Ishikawa (cell line): ENCODE measurements around the gene HIF1A.

Experiments
- CEBPB ChIP-seq: IDR thresholded peaks from 2 replicates; pipeline ENCODE4 v1.6.1; 2012
- EP300 ChIP-seq: IDR thresholded peaks from 2 replicates; pipeline ENCODE4 v1.6.1; 2012; ENCODE audit warnings: borderline replicate concordance
- FOXM1 ChIP-seq: IDR thresholded peaks from 2 replicates; pipeline ENCODE4 v1.6.1; 2012; ENCODE audit warnings: low read depth, borderline replicate concordance
- NFIC ChIP-seq: IDR thresholded peaks from 2 replicates; pipeline ENCODE4 v1.6.1; 2012
- YY1 ChIP-seq: IDR thresholded peaks from 2 replicates; pipeline ENCODE4 v1.6.1; 2012; ENCODE audit warnings: low read depth
- TF ChIP-seq, protein P1 (sequence below): IDR thresholded peaks from 2 replicates; pipeline ENCODE4 v1.6.1; 2012; ENCODE audit warnings: low read depth, mild to moderate bottlenecking

DNA sequence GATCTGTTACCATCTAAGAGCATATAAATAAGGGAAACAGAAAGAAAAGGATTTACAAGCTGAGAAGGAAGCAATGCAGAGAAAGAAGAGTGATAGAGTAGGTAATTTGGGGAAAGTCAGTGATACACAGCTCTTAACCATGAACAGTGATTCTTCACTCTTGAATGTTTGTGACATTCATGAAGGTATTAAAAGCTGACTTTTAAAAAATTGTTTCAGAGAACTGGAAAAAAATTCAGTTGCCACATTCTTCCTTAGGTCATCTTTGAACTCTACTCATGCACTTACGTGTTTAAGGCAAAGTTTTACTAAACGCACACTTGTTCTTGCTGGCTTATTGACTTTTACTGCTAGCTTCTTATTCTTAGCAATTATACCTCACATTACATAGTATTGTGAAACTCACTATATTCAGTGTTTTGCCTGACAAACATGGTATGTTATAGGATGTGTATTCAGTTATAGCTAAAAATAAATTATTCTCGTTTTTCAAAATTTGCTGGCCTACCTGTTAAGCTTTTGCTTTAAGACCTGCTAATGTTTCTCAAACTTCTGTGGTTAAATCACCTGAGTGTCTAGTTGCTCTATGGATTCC lies 10.9 kb downstream of the HIF1A start:
- TF ChIP-seq NFIC, result no peak
- TF ChIP-seq EP300, result no peak
- TF ChIP-seq FOXM1, result no peak
- no peak for TF ChIP-seq CEBPB
- TF ChIP-seq YY1, result no peak
- TF ChIP-seq, protein P1, sequence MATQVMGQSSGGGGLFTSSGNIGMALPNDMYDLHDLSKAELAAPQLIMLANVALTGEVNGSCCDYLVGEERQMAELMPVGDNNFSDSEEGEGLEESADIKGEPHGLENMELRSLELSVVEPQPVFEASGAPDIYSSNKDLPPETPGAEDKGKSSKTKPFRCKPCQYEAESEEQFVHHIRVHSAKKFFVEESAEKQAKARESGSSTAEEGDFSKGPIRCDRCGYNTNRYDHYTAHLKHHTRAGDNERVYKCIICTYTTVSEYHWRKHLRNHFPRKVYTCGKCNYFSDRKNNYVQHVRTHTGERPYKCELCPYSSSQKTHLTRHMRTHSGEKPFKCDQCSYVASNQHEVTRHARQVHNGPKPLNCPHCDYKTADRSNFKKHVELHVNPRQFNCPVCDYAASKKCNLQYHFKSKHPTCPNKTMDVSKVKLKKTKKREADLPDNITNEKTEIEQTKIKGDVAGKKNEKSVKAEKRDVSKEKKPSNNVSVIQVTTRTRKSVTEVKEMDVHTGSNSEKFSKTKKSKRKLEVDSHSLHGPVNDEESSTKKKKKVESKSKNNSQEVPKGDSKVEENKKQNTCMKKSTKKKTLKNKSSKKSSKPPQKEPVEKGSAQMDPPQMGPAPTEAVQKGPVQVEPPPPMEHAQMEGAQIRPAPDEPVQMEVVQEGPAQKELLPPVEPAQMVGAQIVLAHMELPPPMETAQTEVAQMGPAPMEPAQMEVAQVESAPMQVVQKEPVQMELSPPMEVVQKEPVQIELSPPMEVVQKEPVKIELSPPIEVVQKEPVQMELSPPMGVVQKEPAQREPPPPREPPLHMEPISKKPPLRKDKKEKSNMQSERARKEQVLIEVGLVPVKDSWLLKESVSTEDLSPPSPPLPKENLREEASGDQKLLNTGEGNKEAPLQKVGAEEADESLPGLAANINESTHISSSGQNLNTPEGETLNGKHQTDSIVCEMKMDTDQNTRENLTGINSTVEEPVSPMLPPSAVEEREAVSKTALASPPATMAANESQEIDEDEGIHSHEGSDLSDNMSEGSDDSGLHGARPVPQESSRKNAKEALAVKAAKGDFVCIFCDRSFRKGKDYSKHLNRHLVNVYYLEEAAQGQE, result no peak
